Activated naive CD4-positive, alpha-beta T cell treated with anti-CD3 and anti-CD28 coated beads for 36 hours (primary cell): Measurements from ENCODE around the gene TNRC6C. TPM values are rescaled to one million over a fixed set of nuclear protein-coding genes. Genes with fewer than 3 reads are reported as not detected.

Experiments used
- CTCF ChIA-PET: fragments of 350-600 bp; sonication (Branson Sonifier 250); formaldehyde crosslinking; loops from one replicate; lab custom pipeline; 2021; ENCODE audit warnings: antibody characterized with exemption; lab: Charles Lee
- DNase-seq: peaks from one replicate; pipeline ENCODE4 v3.0.0-alpha.2; 2020
- H3K27ac Mint-ChIP-seq: one replicate; pipeline ENCODE4 v1.8.0; 2021; ENCODE audit warnings: mild to moderate bottlenecking, mixed read lengths
- H3K27me3 Mint-ChIP-seq: one replicate; pipeline ENCODE4 v1.8.0; 2021; ENCODE audit warnings: low read depth, mixed read lengths
- H3K36me3 Mint-ChIP-seq: one replicate; pipeline ENCODE4 v1.8.0; 2021; ENCODE audit warnings: low read depth, mixed read lengths
- H3K4me1 Mint-ChIP-seq: one replicate; pipeline ENCODE4 v1.8.0; 2021; ENCODE audit warnings: low read depth, mixed read lengths
- H3K4me3 Mint-ChIP-seq: one replicate; pipeline ENCODE4 v1.8.0; 2021; ENCODE audit warnings: mild to moderate bottlenecking, moderate library complexity, mixed read lengths
- H3K9me3 Mint-ChIP-seq: one replicate; pipeline ENCODE4 v1.8.0; 2021; ENCODE audit warnings: mixed read lengths
- intact Hi-C: fragments of 100-400 bp; cut with micrococcal nuclease; formaldehyde crosslinking; loops from one replicate; pipeline ENCODE4 v1.15.1; 2023
- total RNA-seq, 2 experiments: library from RNA; stranded (reverse); gene quantifications; one replicate each; pipeline ENCODE4 v1.2.3, GENCODE V29; 2021

TNRC6C gene
- total RNA-seq, 2 experiments from 2014 or later = 11.4 to 12.8 TPM

GRCh38 chr17:77923776-77924513 lies 34.6 kb upstream of the TNRC6C start:
- H3K4me3 Mint-ChIP-seq = no peak overlapping the region
- intact Hi-C loops = no loop called here
- H3K4me1 Mint-ChIP-seq = peaks cover 6% of the 10 kb centered on the region
- no peak for DNase-seq
- no peak overlapping the region for H3K27ac Mint-ChIP-seq
- no peaks in the 10 kb centered on the region for H3K9me3 Mint-ChIP-seq
- no peaks in the 10 kb centered on the region for H3K36me3 Mint-ChIP-seq
- no peaks in the 10 kb centered on the region for H3K27me3 Mint-ChIP-seq
- CTCF ChIA-PET = no interaction called here

- CTCF ChIA-PET = no interaction called here
- no peak for DNase-seq
- no peaks in the 10 kb centered on the region for H3K27me3 Mint-ChIP-seq
- H3K27ac Mint-ChIP-seq = no peak overlapping the region
- no peak overlapping the region for H3K4me3 Mint-ChIP-seq
- no peaks in the 10 kb centered on the region for H3K9me3 Mint-ChIP-seq
- H3K4me1 Mint-ChIP-seq = peaks cover 14% of the 10 kb centered on the region
- intact Hi-C loops = no loop called here
- no peaks in the 10 kb centered on the region for H3K36me3 Mint-ChIP-seq
These were observed 33.7 kb upstream of the TNRC6C start for GRCh38 chr17:77924757-77925336.

DNA sequence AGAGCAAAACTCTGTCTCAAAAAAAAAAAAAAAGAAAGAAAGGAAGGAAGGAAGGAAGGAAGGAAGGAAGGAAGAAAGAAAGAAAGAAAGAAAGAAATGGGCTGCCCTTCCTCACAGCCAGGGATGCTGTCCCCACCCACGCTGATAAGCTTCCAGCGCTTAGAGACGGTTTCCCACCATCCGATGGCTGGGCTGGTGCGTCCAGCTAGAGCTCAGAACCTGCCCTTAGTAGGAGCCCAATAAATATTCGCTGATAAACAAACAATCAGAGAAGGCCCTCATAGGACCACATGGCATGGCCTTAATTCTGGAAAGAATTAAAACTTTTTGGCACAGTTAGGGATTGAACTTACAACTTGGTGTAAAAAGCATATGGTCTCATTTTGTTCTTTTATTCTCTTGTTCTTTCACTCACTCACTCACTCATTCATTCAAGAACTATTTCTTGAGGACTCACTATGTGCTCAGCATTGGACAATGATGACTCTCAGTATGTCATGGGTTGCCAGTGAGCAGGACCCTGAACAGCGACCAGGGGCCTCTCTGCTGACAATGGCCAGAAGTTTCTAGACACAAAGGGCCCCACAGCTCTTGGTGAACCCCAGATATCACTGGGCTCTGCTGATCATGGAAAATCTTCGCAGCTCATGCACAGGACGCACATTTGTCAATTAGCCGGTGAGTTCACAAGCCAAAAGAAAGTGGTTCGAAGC lies 32.5 kb upstream of the TNRC6C start:
- H3K4me3 Mint-ChIP-seq = no peak overlapping the region
- DNase-seq = no peak
- intact Hi-C loops = no loop called here
- H3K27ac Mint-ChIP-seq = no peak overlapping the region
- peaks cover 15% of the 10 kb centered on the region for H3K4me1 Mint-ChIP-seq
- no peaks in the 10 kb centered on the region for H3K9me3 Mint-ChIP-seq
- H3K36me3 Mint-ChIP-seq = no peaks in the 10 kb centered on the region
- H3K27me3 Mint-ChIP-seq = no peaks in the 10 kb centered on the region
- CTCF ChIA-PET = no interaction called here

GRCh38 chr17:77926981-77927380 lies 31.5 kb upstream of the TNRC6C start:
- Mint-ChIP-seq H3K4me3 (no peak overlapping the region), H3K9me3 (no peaks in the 10 kb centered on the region), H3K27me3 (no peaks in the 10 kb centered on the region), H3K36me3 (no peaks in the 10 kb centered on the region), H3K27ac (no peak overlapping the region), H3K4me1 (peaks cover 15% of the 10 kb centered on the region)
- CTCF ChIA-PET = no interaction called here
- intact Hi-C loops = no loop called here
- DNase-seq = no peak

DNA sequence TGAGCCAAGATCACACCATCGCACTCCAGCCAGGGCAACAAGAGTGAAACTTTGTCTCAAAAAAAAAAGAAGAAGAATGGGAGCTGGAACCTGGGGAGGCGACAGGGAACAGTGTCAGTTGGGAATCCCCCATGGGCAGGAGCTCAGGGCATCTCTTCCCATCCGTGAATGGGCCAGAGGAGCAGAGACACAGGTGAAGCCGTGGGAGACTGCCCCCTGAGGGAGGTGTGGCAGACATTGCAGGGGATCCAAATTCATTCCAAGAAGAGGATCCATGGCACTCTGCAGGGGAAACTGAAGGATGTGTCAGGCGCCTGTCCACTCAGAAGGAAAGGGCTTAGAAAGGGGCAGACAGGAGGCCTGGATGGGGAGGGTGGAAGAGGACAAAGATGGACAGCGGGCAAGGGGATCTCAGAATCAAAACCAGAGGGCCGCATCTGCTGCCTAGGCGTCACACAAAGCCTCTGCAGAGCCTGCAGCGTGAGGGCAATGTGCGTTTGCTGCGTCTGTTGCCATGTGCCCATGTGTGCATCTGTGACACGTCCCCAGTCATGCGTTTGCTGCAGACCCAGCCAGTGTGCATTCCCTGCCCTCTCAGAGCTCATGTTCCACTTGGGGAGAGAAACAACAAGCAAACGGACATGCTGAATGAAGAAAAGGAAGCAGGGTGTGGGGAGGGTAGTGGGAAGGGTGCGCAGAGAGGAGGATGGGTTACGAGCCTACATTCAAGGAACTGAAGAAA lies 30.6 kb upstream of the TNRC6C start:
- H3K9me3 Mint-ChIP-seq = no peaks in the 10 kb centered on the region
- peaks cover 15% of the 10 kb centered on the region for H3K4me1 Mint-ChIP-seq
- H3K27ac Mint-ChIP-seq = no peak overlapping the region
- no peak overlapping the region for H3K4me3 Mint-ChIP-seq
- DNase-seq = no peak
- intact Hi-C loops = no loop called here
- H3K36me3 Mint-ChIP-seq = no peaks in the 10 kb centered on the region
- CTCF ChIA-PET = no interaction called here
- no peaks in the 10 kb centered on the region for H3K27me3 Mint-ChIP-seq

- DNase-seq = no peak
- Mint-ChIP-seq H3K9me3 (no peaks in the 10 kb centered on the region), H3K4me1 (peaks cover 15% of the 10 kb centered on the region), H3K36me3 (no peaks in the 10 kb centered on the region), H3K4me3 (no peak overlapping the region), H3K27ac (no peak overlapping the region), H3K27me3 (no peaks in the 10 kb centered on the region)
- intact Hi-C loops = no loop called here
- CTCF ChIA-PET = no interaction called here
These were observed 29.9 kb upstream of the TNRC6C start for GRCh38 chr17:77928519-77929179.

DNA sequence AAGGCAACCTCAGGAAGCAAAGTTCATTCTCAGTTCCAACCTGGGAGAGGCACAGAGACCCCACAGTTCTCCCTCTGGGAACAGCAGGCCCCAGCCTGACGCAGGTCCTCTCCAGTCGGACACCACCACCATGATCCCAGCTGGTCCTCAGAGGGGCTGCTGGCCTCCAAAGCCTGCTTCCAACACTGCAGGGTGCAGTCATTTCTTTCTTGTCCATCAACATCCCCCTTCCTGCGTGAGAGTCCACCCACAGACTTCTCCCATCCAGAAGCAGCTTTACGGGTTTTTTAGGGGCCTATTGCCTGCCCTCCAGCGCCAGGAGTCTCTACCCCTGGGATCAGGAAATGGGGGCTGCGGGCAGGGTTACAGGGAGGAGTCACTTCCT lies 29.3 kb upstream of the TNRC6C start:
- no peak overlapping the region for H3K27ac Mint-ChIP-seq
- H3K4me3 Mint-ChIP-seq = no peak overlapping the region
- H3K27me3 Mint-ChIP-seq = peaks cover 3% of the 10 kb centered on the region
- CTCF ChIA-PET = interaction anchor here (1.0 kb wide), 1 partner anchor 12 kb away, joined by 4 read pairs; no protein-coding TSS in a partner anchor
- no peaks in the 10 kb centered on the region for H3K9me3 Mint-ChIP-seq
- peaks cover 19% of the 10 kb centered on the region for H3K4me1 Mint-ChIP-seq
- DNase-seq = no peak
- intact Hi-C loops = no loop called here
- H3K36me3 Mint-ChIP-seq = no peaks in the 10 kb centered on the region

- CTCF ChIA-PET = interaction anchor here (1.0 kb wide), 1 partner anchor 13 kb away, joined by 4 read pairs; no protein-coding TSS in a partner anchor
- Mint-ChIP-seq H3K4me1 (peaks cover 24% of the 10 kb centered on the region), H3K4me3 (no peak overlapping the region), H3K9me3 (no peaks in the 10 kb centered on the region), H3K27me3 (peaks cover 3% of the 10 kb centered on the region), H3K27ac (no peak overlapping the region), H3K36me3 (no peaks in the 10 kb centered on the region)
- DNase-seq = no peak
- intact Hi-C loops = no loop called here
These were observed 28.5 kb upstream of the TNRC6C start for GRCh38 chr17:77929871-77930436.

DNA sequence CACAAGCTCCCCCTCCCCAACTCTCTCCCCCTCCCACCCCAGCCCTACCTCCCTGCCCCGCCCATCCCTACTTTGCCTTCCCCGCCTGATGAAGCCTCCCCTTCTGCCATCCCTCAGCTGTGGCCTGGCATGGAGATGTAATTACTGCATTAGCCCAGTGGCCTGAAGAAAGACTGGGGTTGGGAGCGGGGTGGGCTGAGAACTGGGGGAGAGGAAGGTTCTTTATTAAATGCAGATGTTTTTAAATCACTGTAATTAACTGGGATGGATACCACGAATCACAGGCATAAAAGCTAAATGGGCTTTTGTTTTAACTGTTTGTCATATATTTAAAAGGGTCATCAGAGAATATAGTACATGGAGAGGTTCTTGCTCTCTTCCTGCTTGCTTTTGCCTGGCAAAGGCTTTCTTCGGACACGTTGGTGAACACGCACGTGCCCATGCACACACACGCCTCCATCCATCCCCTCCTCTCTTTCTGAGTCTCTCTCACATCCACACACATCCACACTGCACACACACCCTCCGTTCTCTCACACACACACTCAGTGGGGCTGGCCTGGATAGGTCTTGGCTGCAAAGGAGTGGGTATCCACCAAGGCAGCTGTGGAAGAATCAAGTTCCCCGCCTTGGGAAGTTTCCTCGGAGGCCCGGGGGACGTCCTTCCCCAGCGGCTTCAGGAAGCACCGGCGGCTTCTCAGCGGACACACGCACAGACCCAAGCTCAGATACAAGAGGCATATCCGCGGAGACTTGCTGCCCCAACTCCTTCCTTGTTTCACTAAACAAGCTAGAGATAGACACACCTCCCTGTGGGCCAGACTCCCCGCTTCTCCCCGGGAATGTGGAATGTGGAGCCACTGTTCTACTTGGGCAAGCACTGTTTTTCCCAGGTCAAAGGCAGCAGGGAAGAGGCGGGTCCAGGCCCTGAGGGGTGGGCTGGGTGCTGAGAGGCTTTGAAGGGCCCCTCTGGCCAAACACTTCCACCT lies 27.4 kb upstream of the TNRC6C start:
- CTCF ChIA-PET = no interaction called here
- no peaks in the 10 kb centered on the region for H3K36me3 Mint-ChIP-seq

DNA sequence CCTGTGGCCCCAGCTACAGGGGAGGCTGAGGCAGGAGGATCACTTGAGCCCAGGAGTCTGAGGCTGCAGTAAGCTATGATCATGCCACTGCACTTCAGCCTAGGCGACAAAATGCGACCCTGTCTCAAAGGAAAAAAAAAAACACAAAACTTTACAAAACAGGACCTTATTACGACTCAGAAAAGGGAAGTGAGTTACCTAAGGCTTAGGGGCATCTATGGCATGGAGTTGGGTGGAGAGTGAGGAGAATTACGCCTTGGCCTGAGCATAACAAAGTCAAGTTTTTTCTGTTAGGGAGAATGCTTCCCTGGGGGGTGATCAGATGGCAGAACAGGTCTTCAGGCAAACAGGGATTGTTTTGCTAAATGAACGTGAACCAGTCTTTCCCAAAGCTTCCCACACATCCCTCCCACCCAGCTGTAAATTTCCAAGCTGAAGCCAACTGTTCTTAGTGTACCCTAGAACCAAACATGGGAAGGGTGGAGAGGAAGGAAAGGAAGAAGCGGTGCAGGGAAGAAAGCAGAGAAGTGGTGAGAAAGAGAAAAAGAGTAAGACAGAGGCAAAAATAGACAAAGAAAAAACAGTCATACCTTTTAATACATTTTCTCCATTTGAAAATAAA lies 24.6 kb upstream of the TNRC6C start:
- intact Hi-C loops = no loop called here
- peaks cover 27% of the 10 kb centered on the region for H3K4me1 Mint-ChIP-seq
- CTCF ChIA-PET = no interaction called here

More for the DNA sequence above, 27.4 kb upstream of the TNRC6C start:
- Mint-ChIP-seq H3K9me3 (no peaks in the 10 kb centered on the region), H3K4me1 (peaks cover 33% of the 10 kb centered on the region), H3K4me3 (no peak overlapping the region), H3K27ac (no peak overlapping the region), H3K27me3 (peaks cover 3% of the 10 kb centered on the region)
- no peak for DNase-seq
- intact Hi-C loops = no loop called here

More for the DNA sequence above, 24.6 kb upstream of the TNRC6C start:
- no peak for DNase-seq
- H3K27ac Mint-ChIP-seq = no peak overlapping the region
- H3K4me3 Mint-ChIP-seq = no peak overlapping the region
- peaks cover 3% of the 10 kb centered on the region for H3K27me3 Mint-ChIP-seq
- no peaks in the 10 kb centered on the region for H3K36me3 Mint-ChIP-seq
- H3K9me3 Mint-ChIP-seq = no peaks in the 10 kb centered on the region
